Measurements from ENCODE around the gene RASGRP2. TPM values are rescaled to one million over a fixed set of nuclear protein-coding genes. Genes with fewer than 3 reads are reported as not detected.

RASGRP2 gene
- total RNA-seq, 1 experiment from 2014 or later: 26.9 TPM

DNA sequence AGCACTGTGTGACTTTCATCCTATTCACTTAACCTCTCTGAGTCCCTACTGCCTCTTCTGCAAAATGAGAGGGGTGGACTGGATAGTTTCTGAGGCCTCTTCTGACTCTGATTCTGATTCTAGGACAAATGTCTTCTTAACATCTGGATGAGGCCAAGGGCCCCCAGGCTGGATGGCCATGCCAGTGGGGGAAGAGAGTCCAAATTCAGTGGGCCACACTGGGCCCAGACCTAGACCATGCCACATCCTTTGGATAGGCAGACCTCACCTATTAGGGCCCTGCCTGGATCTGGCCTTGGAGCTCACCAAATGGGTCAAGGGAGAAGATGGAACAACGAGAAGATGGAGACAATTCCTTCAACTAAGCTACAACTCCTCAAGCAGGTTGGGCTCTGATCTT, 45.5 kb downstream of the RASGRP2 start:
- Histone ChIP-seq H2AK5ac (ENCODE audit: insufficient read length, low read length) (no peak overlapping the region), H4K20me1 (ENCODE audit: control insufficient read depth, insufficient read depth, insufficient read length) (no peaks in the 10 kb centered on the region), H3K23me2 (ENCODE audit: insufficient read length, low read depth, low read length, poor library complexity, severe bottlenecking) (no peaks in the 10 kb centered on the region), H3K14ac (ENCODE audit: insufficient read depth, low read length) (no peak overlapping the region), H3K23ac (ENCODE audit: insufficient read length, low read depth, low read length) (no peak overlapping the region), H3K27me3 (ENCODE audit: insufficient read depth, low read length) (no peaks in the 10 kb centered on the region), H2BK5ac (ENCODE audit: insufficient read length, low read length) (no peak overlapping the region), H2AFZ (ENCODE audit: low read length) (no peak overlapping the region), H3K9me3 (ENCODE audit: control insufficient read depth, low read depth, low read length) (no peaks in the 10 kb centered on the region), H4K91ac (ENCODE audit: insufficient read length, low read depth, low read length) (no peak overlapping the region), H3K9ac (ENCODE audit: extremely low read depth, insufficient read length, low read length) (no peak overlapping the region), H3K79me2 (ENCODE audit: insufficient read depth, low read length) (no peaks in the 10 kb centered on the region), H4K8ac (replicated peaks; ENCODE audit: insufficient read length, low read depth, low read length) (no peak overlapping the region), H3K4ac (ENCODE audit: low read depth, low read length) (no peak overlapping the region), H2BK15ac (ENCODE audit: low read depth, low read length) (no peak overlapping the region), H3K4me2 (ENCODE audit: insufficient read depth, insufficient read length, low read length) (no peak overlapping the region), H3K79me1 (ENCODE audit: insufficient read depth, low read depth, low read length, poor library complexity, severe bottlenecking) (no peaks in the 10 kb centered on the region), H3T11ph (ENCODE audit: low read length) (no peak overlapping the region), H4K5ac (ENCODE audit: insufficient read length, low read depth, low read length) (no peak overlapping the region), H3K18ac (ENCODE audit: insufficient read length, low read depth, low read length) (no peak overlapping the region), H2BK120ac (ENCODE audit: low read depth, low read length, poor library complexity, severe bottlenecking) (no peak overlapping the region), H3K56ac (ENCODE audit: insufficient read length, low read depth, low read length) (no peak overlapping the region), H2BK20ac (ENCODE audit: low read depth, low read length, poor library complexity, severe bottlenecking) (no peak overlapping the region), H3K4me1 (ENCODE audit: insufficient read depth, low read length) (no peaks in the 10 kb centered on the region), H2BK12ac (ENCODE audit: insufficient read length, low read depth, low read length) (no peak overlapping the region), H3K27ac (ENCODE audit: insufficient read length, low read depth, low read length) (no peak overlapping the region)
- peaks cover 69% of the 10 kb centered on the region for H3K27me3 Mint-ChIP-seq (ENCODE audit: low read depth)
- peaks cover 3 to 4% of the 10 kb centered on the region in 2 experiments; a peak in 4 of 5 replicates for H3K9me3 Mint-ChIP-seq
- no CpG with 5 or more reads among the region's 1 CpG for WGBS (ENCODE audit: extremely low coverage, insufficient read length, low lambda C conversion rate)
- no peak for DNase-seq
- H3K27ac Mint-ChIP-seq: no peak overlapping the region
- H3K36me3 Mint-ChIP-seq (ENCODE audit: insufficient read depth in 1 of 3, low read depth in 3 of 3): peaks cover 0 to 3% (median 2%) of the 10 kb centered on the region in 3 experiments; a peak in 1 of 7 replicates
- H3K4me3 Mint-ChIP-seq: no peak overlapping the region
- peaks cover 4 to 10% of the 10 kb centered on the region in 2 experiments for H3K4me1 Mint-ChIP-seq
- no peak for TF ChIP-seq CTCF (conservative IDR thresholded peaks at IDR 0.05)
